WERI-Rb-1 (cell line): ENCODE data around the gene ZNF408.

Experiments
- DNase-seq: peaks from one replicate; pipeline ENCODE4 v3.0.0-alpha.2; 2020
- H3K27ac ChIP-seq: fragments of 250-450 bp; sonication (Bioruptor Pico); 2 replicates; pipeline ENCODE4 v1.5.1; 2020; ENCODE audit warnings: mild to moderate bottlenecking, moderate library complexity
- H3K27me3 ChIP-seq: fragments of 250-450 bp; sonication (Bioruptor Pico); 2 replicates; pipeline ENCODE4 v1.5.1; 2021; ENCODE audit warnings: mild to moderate bottlenecking, low read depth, moderate library complexity; ENCODE audit not compliant: insufficient read depth, severe bottlenecking
- H3K36me3 ChIP-seq: fragments of 250-450 bp; sonication (Bioruptor Pico); 2 replicates; pipeline ENCODE4 v1.5.1; 2020; ENCODE audit warnings: mild to moderate bottlenecking, moderate library complexity
- H3K4me3 ChIP-seq: 2 replicates; pipeline ENCODE4 v1.5.1; 2011; ENCODE audit warnings: low read depth, mild to moderate bottlenecking, control low read depth, low read length
- H3K9me3 ChIP-seq: fragments of 250-450 bp; sonication (Bioruptor Pico); 2 replicates; pipeline ENCODE4 v1.5.1; 2021; ENCODE audit warnings: mild to moderate bottlenecking, moderate library complexity; ENCODE audit not compliant: severe bottlenecking
- TF ChIP-seq, protein P1 (sequence below): IDR thresholded peaks from 2 replicates; pipeline ENCODE4 v1.5.1; 2011; ENCODE audit warnings: low read depth, mild to moderate bottlenecking, control low read depth, inconsistent platforms, low read length

ZNF408 gene

DNA sequence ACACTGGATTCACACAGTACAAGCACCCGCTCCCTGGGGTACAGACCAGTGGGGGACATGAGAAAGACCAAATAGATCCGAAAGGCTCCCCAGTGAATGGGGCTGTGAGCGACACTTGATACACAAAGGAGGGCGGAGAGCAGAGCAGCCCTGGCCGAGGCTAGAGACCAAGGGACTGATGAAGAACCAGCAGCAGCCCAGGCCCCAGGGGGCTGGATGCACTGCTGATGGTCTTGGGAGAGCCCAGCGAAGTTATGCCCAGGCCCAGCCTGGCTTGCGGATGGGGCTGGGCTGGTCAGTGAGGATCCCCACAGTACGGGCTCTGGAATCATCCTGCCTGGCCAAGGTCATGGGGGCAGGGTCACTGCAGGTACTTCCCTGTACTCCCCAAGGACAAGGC is 23.7 kb upstream of the ZNF408 start:
- Histone ChIP-seq H3K27me3 (no peaks in the 10 kb centered on the region), H3K27ac (no peak overlapping the region), H3K9me3 (no peaks in the 10 kb centered on the region), H3K4me3 (no peak overlapping the region), H3K36me3 (peaks cover 26% of the 10 kb centered on the region)
- TF ChIP-seq, protein P1, sequence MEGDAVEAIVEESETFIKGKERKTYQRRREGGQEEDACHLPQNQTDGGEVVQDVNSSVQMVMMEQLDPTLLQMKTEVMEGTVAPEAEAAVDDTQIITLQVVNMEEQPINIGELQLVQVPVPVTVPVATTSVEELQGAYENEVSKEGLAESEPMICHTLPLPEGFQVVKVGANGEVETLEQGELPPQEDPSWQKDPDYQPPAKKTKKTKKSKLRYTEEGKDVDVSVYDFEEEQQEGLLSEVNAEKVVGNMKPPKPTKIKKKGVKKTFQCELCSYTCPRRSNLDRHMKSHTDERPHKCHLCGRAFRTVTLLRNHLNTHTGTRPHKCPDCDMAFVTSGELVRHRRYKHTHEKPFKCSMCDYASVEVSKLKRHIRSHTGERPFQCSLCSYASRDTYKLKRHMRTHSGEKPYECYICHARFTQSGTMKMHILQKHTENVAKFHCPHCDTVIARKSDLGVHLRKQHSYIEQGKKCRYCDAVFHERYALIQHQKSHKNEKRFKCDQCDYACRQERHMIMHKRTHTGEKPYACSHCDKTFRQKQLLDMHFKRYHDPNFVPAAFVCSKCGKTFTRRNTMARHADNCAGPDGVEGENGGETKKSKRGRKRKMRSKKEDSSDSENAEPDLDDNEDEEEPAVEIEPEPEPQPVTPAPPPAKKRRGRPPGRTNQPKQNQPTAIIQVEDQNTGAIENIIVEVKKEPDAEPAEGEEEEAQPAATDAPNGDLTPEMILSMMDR, result no peak
- DNase-seq, result no peak

DNA sequence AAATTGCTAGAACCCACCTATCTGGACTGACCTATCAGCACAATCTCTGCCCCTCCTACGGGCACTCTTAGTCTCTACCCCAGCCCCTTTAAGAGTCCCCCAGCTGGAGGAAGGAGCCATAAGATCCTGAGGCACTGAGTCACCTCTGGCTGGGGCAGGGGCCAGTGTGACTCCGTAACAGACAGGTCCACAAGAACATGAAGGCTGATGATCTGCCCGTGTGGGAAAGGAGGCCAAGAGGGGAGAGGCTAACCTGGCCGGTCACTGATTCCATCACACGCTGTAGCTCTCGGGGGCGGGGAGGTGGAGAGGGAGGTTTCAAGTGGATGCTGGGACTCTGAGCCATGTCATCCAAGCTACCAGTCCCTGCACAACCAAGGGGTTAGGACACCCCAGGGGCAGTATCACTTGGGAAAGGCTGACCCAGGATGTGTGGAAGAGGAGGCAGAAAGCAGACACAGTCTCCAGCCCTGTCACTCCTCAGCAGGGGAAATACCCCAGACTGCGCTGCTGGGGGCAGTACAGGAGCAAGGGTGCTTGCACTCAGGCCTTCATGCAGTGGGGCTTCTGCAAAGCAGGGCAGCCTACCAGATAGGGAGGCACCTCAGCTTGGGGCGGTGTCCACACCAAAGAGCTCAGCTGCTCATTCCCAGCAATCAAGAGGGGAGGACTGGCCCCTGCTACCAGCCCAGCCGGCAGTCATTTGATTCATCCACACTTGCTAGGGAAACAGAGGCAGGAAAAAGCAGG is 22.7 kb upstream of the ZNF408 start:
- TF ChIP-seq, protein P1, result peak; percentile 60
- no peak overlapping the region for H3K27ac ChIP-seq
- peak; percentile 31 for DNase-seq
- peaks cover 16% of the 10 kb centered on the region for H3K36me3 ChIP-seq
- no peaks in the 10 kb centered on the region for H3K9me3 ChIP-seq
- no peaks in the 10 kb centered on the region for H3K27me3 ChIP-seq
- no peak overlapping the region for H3K4me3 ChIP-seq

DNA sequence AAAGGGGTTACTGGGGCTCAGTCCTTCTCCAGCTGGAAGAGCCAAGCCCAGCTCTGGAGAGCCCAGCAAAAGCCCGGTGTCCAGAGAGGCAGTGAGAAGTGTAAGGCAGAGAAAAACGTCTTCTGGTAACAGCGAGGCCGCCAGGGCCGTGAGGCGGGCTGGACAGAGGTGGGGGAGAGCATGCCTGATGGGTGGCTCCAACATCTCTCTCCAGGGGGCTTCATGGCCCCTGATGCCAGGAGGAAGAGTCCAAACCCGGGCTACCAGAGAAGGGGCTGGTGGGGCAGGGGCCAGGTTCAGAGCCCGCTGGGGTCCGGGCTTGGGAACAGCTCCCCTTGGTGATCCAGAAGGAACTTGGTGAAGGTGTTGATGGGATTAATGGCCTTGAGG is 22.1 kb upstream of the ZNF408 start:
- Histone ChIP-seq H3K36me3 (peaks cover 11% of the 10 kb centered on the region), H3K27me3 (no peaks in the 10 kb centered on the region), H3K27ac (no peak overlapping the region), H3K4me3 (no peak overlapping the region), H3K9me3 (no peaks in the 10 kb centered on the region)
- DNase-seq, result no peak
- TF ChIP-seq, protein P1, result no peak

DNA sequence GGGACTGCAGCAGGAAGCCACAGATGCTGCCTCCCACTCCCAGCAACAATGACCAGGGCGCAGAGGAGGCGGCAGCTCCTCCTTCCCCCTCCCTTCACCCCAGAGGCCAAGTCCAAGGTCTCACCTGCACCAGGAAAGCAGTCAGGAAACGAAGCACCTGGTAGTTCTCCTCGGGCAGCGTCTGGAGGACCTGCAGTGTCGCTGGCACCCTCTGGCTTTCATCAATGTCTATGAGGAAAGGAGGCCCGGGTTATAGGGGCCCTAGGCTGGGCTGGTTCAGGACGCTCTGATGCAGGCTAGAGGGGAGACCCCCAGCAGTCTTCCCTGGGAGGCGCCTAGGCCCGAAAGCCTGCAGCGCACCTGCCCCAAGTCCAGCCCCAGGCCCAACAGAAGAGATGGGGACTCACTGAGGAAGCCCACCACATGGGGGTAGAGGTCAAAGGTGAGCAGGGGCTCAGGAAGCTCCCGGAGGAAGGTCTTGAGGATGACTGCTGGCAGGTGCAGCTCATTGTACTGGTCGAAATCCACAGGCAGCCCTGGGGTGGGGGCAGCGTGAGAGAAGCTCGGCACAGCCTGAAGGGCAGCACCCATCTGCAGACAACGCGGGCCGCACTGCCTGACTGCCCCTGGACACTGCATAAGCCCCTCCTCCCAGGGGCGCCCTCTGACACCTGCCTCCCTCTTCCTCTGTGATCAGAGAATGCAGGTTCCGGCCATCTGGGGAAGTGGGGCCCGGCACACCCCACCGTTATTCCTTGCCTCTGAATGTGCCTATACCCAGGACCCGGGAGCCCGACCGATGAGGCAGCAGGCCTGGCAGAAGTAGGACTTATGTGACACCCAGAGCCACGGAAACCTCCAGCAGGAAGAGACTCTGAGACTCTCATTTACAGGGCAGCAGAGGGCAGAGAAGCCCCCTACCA is 21.3 kb upstream of the ZNF408 start:
- Histone ChIP-seq H3K36me3 (peaks cover 11% of the 10 kb centered on the region), H3K4me3 (no peak overlapping the region), H3K27ac (no peak overlapping the region), H3K9me3 (no peaks in the 10 kb centered on the region), H3K27me3 (no peaks in the 10 kb centered on the region)
- TF ChIP-seq, protein P1, result no peak
- DNase-seq, result no peak

DNA sequence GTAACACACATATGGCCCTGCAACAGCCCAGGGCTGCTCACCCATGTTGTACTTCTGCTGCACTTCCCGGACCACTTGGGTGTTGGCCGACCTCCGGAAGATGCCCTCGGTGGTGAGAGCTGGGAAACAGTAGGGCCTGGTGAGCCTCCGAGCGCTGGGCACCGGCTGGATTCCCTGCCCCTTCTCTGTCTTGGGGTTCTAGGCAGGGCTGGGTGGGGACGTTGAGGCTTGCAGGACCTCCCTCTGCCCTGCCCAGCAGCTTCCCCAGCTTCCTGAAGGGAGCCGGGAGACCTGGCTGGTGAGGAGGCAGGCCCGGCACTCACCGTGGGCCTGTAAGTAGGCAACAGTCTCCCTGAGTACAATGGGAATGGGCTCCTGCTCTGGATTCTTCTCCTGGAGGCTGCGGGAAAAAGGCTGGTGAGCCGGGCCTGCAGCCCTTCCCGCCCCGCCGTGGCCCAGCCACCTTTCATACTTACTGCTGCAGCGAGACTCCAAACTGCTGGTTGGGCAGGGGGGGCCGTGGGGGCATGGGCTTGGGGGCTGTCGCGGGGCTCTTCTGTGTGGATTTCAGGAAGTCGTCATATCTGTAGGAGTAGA is 20.6 kb upstream of the ZNF408 start:
- Histone ChIP-seq H3K4me3 (no peak overlapping the region), H3K36me3 (peaks cover 11% of the 10 kb centered on the region), H3K27me3 (no peaks in the 10 kb centered on the region), H3K27ac (no peak overlapping the region), H3K9me3 (no peaks in the 10 kb centered on the region)
- no peak for DNase-seq
- TF ChIP-seq, protein P1, result no peak
